Mesothelial cell of epicardium (in vitro differentiated cells): ENCODE measurements around the gene SMC6. TPM values are rescaled to one million over a fixed set of nuclear protein-coding genes. Genes with fewer than 3 reads are reported as not detected.

ENCODE experiments used
- DNase-seq, 2 experiments: peaks; one replicate each; pipeline ENCODE4 v3.0.0; 2021; ENCODE audit warnings: low spot score in 2 of 2; ENCODE audit not compliant: unreplicated experiment in 2 of 2
- H3K27ac Mint-ChIP-seq: 2 replicates; pipeline ENCODE4 v1.8.0; 2021; ENCODE audit warnings: mixed read lengths
- H3K27me3 Mint-ChIP-seq: 2 replicates; pipeline ENCODE4 v1.8.0; 2021; ENCODE audit warnings: low read depth, mixed read lengths
- H3K36me3 Mint-ChIP-seq: 2 replicates; pipeline ENCODE4 v1.8.0; 2021; ENCODE audit warnings: mixed read lengths
- H3K4me1 Mint-ChIP-seq: 2 replicates; pipeline ENCODE4 v1.8.0; 2021; ENCODE audit warnings: mixed read lengths
- H3K4me3 Mint-ChIP-seq: 2 replicates; pipeline ENCODE4 v1.8.0; 2021; ENCODE audit warnings: mild to moderate bottlenecking, moderate library complexity, mixed read lengths
- H3K9me3 Mint-ChIP-seq: 2 replicates; pipeline ENCODE4 v1.8.0; 2021; ENCODE audit warnings: mixed read lengths
- total RNA-seq: library from RNA; stranded (reverse); gene quantifications from 3 replicates; pipeline ENCODE4 v1.2.1, GENCODE V29; 2021
- TF ChIP-seq, protein P1 (sequence below): fragments of 200-600 bp; sonication (generic); IDR thresholded peaks from one replicate; pipeline ENCODE4 v1.5.0; 2021; ENCODE audit warnings: antibody characterized with exemption; ENCODE audit not compliant: unreplicated experiment

Gene SMC6
- total RNA-seq, 1 donor from 2014 or later: 24.7 TPM

- Mint-ChIP-seq H3K27me3 (no peaks in the 10 kb centered on the region), H3K4me1 (no peaks in the 10 kb centered on the region), H3K9me3 (no peaks in the 10 kb centered on the region), H3K36me3 (peaks cover 7% of the 10 kb centered on the region), H3K4me3 (no peak overlapping the region), H3K27ac (no peak overlapping the region)
- TF ChIP-seq, protein P1, sequence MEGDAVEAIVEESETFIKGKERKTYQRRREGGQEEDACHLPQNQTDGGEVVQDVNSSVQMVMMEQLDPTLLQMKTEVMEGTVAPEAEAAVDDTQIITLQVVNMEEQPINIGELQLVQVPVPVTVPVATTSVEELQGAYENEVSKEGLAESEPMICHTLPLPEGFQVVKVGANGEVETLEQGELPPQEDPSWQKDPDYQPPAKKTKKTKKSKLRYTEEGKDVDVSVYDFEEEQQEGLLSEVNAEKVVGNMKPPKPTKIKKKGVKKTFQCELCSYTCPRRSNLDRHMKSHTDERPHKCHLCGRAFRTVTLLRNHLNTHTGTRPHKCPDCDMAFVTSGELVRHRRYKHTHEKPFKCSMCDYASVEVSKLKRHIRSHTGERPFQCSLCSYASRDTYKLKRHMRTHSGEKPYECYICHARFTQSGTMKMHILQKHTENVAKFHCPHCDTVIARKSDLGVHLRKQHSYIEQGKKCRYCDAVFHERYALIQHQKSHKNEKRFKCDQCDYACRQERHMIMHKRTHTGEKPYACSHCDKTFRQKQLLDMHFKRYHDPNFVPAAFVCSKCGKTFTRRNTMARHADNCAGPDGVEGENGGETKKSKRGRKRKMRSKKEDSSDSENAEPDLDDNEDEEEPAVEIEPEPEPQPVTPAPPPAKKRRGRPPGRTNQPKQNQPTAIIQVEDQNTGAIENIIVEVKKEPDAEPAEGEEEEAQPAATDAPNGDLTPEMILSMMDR: no peak
- DNase-seq: no peak
Observed at GRCh38 chr2:17772532-17772931, 18.9 kb upstream of the SMC6 start.

DNA sequence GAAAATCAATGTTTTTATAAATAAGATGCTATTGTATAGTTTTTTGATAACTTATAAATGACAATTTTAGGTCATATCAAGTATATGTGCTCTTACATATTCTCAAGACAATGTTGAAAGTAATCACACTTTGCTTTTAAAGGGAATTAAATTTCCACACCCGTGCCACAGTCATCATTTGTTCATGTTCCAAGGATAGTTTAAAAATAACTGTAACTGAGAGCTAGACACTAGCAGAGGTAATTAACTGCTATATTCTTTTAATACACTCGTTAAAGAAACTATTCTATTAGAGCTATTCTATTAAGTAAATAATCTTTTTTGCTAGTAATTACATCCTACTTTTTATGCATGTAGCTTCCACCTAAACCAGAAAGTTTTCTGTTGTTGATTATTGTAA is 18.3 kb upstream of the SMC6 start:
- Mint-ChIP-seq H3K27me3 (no peaks in the 10 kb centered on the region), H3K27ac (no peak overlapping the region), H3K4me3 (no peak overlapping the region), H3K4me1 (no peaks in the 10 kb centered on the region), H3K36me3 (peaks cover 7% of the 10 kb centered on the region), H3K9me3 (no peaks in the 10 kb centered on the region)
- TF ChIP-seq, protein P1: no peak
- no peak for DNase-seq

- Mint-ChIP-seq H3K4me1 (no peaks in the 10 kb centered on the region), H3K27me3 (no peaks in the 10 kb centered on the region), H3K36me3 (peaks cover 2% of the 10 kb centered on the region), H3K27ac (no peak overlapping the region), H3K4me3 (no peak overlapping the region), H3K9me3 (no peaks in the 10 kb centered on the region)
- TF ChIP-seq, protein P1: no peak
- DNase-seq: no peak
Observed at GRCh38 chr2:17768894-17769293, 15.3 kb upstream of the SMC6 start.

GRCh38 chr2:17765398-17765797 is 11.8 kb upstream of the SMC6 start:
- Mint-ChIP-seq H3K4me3 (no peak overlapping the region), H3K27me3 (no peaks in the 10 kb centered on the region), H3K27ac (no peak overlapping the region), H3K36me3 (peaks cover 2% of the 10 kb centered on the region), H3K9me3 (no peaks in the 10 kb centered on the region), H3K4me1 (no peaks in the 10 kb centered on the region)
- no peak for DNase-seq
- TF ChIP-seq, protein P1: no peak

DNA sequence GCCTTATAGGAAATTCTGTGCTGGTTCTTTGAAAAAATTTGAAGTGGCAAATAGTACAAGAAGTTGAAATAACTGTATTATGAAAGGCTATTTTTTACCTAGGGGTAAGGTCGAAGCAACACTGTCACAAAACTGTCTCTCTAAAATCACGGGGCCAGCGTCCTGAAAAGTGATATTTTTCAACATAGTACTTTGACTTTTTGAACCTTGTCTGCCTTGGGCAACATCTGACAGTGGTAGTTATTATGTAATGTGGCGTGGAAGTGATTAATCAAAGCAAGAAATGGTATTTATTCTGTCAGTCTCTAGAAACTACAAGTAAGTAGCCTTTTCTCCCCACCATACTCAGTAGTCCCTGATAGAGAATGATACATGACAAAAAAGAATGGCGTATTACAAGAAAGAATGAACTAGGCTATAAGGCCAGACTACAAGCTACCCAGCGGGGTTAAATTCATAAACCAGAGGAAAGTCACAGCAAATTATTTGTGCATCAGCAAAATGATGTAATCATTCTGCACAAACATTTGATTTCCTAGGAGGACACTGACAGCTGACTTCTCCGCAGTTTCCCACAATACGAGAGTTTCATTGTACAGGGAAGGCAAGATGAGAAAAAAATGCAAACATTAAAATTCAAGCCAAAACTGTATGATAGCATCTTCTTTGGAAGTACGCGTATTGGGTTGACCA is 10.2 kb upstream of the SMC6 start:
- H3K4me1 Mint-ChIP-seq: no peaks in the 10 kb centered on the region
- no peak overlapping the region for H3K4me3 Mint-ChIP-seq
- DNase-seq: no peak
- H3K36me3 Mint-ChIP-seq: peaks cover 2% of the 10 kb centered on the region
- TF ChIP-seq, protein P1: no peak
- no peaks in the 10 kb centered on the region for H3K27me3 Mint-ChIP-seq
- H3K9me3 Mint-ChIP-seq: no peaks in the 10 kb centered on the region
- no peak overlapping the region for H3K27ac Mint-ChIP-seq

- H3K9me3 Mint-ChIP-seq: no peaks in the 10 kb centered on the region
- H3K4me1 Mint-ChIP-seq: no peaks in the 10 kb centered on the region
- no peaks in the 10 kb centered on the region for H3K27me3 Mint-ChIP-seq
- no peak overlapping the region for H3K4me3 Mint-ChIP-seq
- DNase-seq: no peak
- no peaks in the 10 kb centered on the region for H3K36me3 Mint-ChIP-seq
- no peak overlapping the region for H3K27ac Mint-ChIP-seq
- TF ChIP-seq, protein P1: no peak
Observed at GRCh38 chr2:17762451-17762850, 8.8 kb upstream of the SMC6 start.
